ENCODE data around the gene HRC. TPM values are rescaled to one million over a fixed set of nuclear protein-coding genes. Genes with fewer than 3 reads are reported as not detected.

The HRC gene
- total RNA-seq, 4 donors from 2014 or later, result 1.1 to 4.0 (median 1.2) TPM

- H3K4me3 ChIP-seq (ENCODE audit: low read depth, poor library complexity, severe bottlenecking), result no peak overlapping the region
- peak in 1 of 2 donors; percentile 60 for DNase-seq (ENCODE audit: low spot score in 2 of 2)
- WGBS, 2 donors, result 52 to 62% methylated on average over 42 of the region's 42 CpGs
- TF ChIP-seq, protein P1, sequence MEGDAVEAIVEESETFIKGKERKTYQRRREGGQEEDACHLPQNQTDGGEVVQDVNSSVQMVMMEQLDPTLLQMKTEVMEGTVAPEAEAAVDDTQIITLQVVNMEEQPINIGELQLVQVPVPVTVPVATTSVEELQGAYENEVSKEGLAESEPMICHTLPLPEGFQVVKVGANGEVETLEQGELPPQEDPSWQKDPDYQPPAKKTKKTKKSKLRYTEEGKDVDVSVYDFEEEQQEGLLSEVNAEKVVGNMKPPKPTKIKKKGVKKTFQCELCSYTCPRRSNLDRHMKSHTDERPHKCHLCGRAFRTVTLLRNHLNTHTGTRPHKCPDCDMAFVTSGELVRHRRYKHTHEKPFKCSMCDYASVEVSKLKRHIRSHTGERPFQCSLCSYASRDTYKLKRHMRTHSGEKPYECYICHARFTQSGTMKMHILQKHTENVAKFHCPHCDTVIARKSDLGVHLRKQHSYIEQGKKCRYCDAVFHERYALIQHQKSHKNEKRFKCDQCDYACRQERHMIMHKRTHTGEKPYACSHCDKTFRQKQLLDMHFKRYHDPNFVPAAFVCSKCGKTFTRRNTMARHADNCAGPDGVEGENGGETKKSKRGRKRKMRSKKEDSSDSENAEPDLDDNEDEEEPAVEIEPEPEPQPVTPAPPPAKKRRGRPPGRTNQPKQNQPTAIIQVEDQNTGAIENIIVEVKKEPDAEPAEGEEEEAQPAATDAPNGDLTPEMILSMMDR (IDR thresholded peaks at IDR 0.05), result no peak
- TF ChIP-seq POLR2A (IDR thresholded peaks at IDR 0.05), result no peak
- intact Hi-C loops (cut with DNase I; ENCODE audit: low total_unique reads), result no loop called here
Measured at GRCh38 chr19:49133621-49134454, 21.4 kb downstream of the HRC start.

DNA sequence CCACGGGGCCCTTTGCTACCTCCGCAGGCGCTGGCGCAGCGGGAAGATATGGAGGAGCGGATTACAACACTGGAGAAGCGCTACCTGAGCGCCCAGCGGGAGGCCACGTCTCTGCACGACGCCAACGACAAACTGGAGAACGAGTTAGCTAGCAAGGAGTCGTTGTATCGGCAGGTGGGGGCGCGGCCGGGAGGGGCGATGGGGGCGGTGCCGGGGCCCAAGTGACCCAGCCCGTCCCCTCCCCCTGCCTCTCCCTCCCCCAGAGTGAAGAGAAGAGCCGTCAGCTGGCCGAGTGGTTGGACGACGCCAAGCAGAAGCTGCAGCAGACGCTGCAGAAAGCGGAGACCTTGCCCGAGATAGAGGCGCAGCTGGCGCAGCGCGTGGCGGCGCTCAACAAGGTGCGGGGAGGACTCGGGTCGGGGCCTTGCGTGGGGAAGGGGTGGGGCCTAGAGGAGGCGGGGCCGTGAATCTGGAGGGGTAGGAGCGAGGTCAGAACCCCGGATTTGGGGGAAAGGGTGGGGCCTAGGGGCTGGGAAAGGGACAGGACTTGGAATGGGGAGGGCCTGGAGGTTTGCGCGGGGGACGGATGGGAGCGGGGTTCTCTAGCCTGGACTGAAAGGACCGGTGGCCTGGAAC is 22.1 kb downstream of the HRC start:
- WGBS, 2 donors, result 44 to 58% methylated on average over 24 to 47 of the region's 49 CpGs
- no peak for DNase-seq (ENCODE audit: low spot score in 2 of 2)
- no peak overlapping the region for H3K4me3 ChIP-seq (ENCODE audit: low read depth, poor library complexity, severe bottlenecking)
- intact Hi-C loops (cut with DNase I; ENCODE audit: low total_unique reads), result no loop called here
- TF ChIP-seq, protein P1 (IDR thresholded peaks at IDR 0.05), result no peak
- TF ChIP-seq POLR2A (IDR thresholded peaks at IDR 0.05), result no peak

DNA sequence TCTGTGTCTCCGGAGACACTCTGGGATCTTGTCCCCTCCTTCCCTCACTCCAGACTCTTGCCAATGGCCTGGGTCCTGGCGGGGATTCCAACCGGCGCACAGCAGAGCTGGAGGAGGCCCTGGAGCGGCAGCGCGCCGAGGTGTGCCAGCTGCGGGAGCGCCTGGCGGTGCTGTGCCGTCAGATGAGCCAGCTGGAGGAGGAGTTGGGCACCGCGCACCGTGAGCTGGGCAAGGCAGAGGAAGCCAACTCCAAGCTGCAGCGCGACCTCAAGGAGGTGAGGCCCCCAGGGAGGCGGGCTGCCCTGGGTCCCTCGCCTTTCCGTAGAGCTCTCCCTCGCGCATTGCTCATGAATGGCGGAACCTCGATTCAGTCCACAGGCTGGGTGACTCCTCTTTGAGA is 24.9 kb downstream of the HRC start:
- no peak for DNase-seq (ENCODE audit: low spot score in 2 of 2)
- intact Hi-C loops (cut with DNase I; ENCODE audit: low total_unique reads), result no loop called here
- no peak overlapping the region for H3K4me3 ChIP-seq (ENCODE audit: low read depth, poor library complexity, severe bottlenecking)
- WGBS, 2 donors, result 66 to 73% methylated on average over 20 to 21 of the region's 24 CpGs
- no peak for TF ChIP-seq POLR2A (IDR thresholded peaks at IDR 0.05)
- TF ChIP-seq, protein P1 (IDR thresholded peaks at IDR 0.05), result no peak

GRCh38 chr19:49129238-49129583 is 26.0 kb downstream of the HRC start:
- intact Hi-C loops (cut with DNase I; ENCODE audit: low total_unique reads), result no loop called here
- DNase-seq (ENCODE audit: low spot score in 2 of 2), result no peak
- WGBS, 2 donors, result 42 to 61% methylated on average over 16 of the region's 16 CpGs
- H3K4me3 ChIP-seq (ENCODE audit: low read depth, poor library complexity, severe bottlenecking), result no peak overlapping the region
- TF ChIP-seq, protein P1 (IDR thresholded peaks at IDR 0.05), result no peak
- no peak for TF ChIP-seq POLR2A (IDR thresholded peaks at IDR 0.05)

DNA sequence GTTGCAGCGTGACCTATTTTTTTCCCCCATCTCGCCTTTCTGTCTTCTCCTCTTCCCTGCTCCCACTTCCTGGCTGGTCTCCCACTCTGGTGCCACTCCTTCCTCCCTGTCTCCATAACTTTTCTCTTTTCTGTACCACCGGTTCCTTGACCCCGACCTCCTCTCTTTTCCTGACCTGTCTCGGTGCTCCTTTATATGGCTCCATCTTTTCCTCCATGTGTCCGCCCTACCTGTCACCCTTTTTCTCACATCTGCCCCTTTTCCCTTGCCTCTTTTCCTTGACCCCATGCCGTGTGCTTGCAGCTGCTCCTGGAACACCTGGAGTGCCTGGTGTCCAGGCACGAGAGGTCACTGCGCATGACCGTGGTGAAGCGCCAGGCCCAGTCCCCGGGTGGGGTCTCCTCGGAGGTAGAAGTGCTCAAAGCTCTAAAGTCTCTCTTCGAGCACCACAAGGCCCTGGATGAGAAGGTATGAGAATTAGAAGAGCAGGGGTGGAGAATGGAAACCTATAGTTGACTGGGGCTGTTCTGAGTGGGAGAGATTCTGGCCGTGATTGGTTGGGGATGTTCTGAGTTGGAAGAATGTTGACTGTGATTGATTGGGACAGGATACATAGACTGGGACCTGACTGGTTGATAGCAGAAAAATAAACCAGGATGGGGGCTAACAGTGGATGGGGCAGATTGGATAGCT is 26.5 kb downstream of the HRC start:
- H3K4me3 ChIP-seq (ENCODE audit: low read depth, poor library complexity, severe bottlenecking), result no peak overlapping the region

More for the DNA sequence above, 26.5 kb downstream of the HRC start:
- TF ChIP-seq, protein P1 (IDR thresholded peaks at IDR 0.05), result no peak
- TF ChIP-seq POLR2A (IDR thresholded peaks at IDR 0.05), result no peak
- WGBS, 2 donors, result 41 to 69% methylated on average over 15 of the region's 15 CpGs
- no peak for DNase-seq (ENCODE audit: low spot score in 2 of 2)
- intact Hi-C loops (cut with DNase I; ENCODE audit: low total_unique reads), result no loop called here
